Panc1 (cell line): ENCODE results near the gene CES4A. TPM values are rescaled to one million over a fixed set of nuclear protein-coding genes. Genes with fewer than 3 reads are reported as not detected.

Experiments used
- ATAC-seq: fragments of 200-7000 bp; cut with Tn5 transposase; 2 replicates; pipeline ENCODE4 v1.9.1; 2020; ENCODE audit warnings: mild to moderate bottlenecking, moderate library complexity
- BruUV-seq: library from RNA; stranded (reverse); fragments of 400-500 nt; replicated peaks from 2 replicates; lab custom pipeline; 2021; lab: Mats Ljungman, UMichigan
- CTCF ChIA-PET: fragments of 300-600 bp; sonication (Branson Sonifier 250); formaldehyde crosslinking; loops from one replicate; lab custom pipeline; 2022; ENCODE audit warnings: antibody characterized with exemption; lab: Charles Lee
- POLR2A ChIA-PET: fragments of 300-600 bp; sonication (Branson Sonifier 250); formaldehyde crosslinking; loops from one replicate; lab custom pipeline; 2022; ENCODE audit warnings: antibody characterized with exemption; lab: Charles Lee
- DNase-seq: peaks from one replicate; pipeline ENCODE4 v3.0.0-alpha.2; 2010; ENCODE audit warnings: low read depth, low spot score
- H3K27ac ChIP-seq: 2 replicates; pipeline ENCODE4 v1.5.1; 2011; ENCODE audit warnings: mild to moderate bottlenecking, low read length, inconsistent platforms
- H3K27me3 ChIP-seq: fragments of 200-500 bp; sonication (Bioruptor generic); 2 replicates; pipeline ENCODE4 v1.6.0; 2014; ENCODE audit warnings: low read length, inconsistent platforms; ENCODE audit not compliant: control insufficient read depth, insufficient read depth
- H3K36me3 ChIP-seq: fragments of 200-500 bp; sonication (Bioruptor generic); 2 replicates; pipeline ENCODE4 v1.5.1; 2014; ENCODE audit warnings: inconsistent platforms, mild to moderate bottlenecking, low read length, moderate library complexity; ENCODE audit not compliant: control insufficient read depth, insufficient read depth
- H3K4me1 ChIP-seq: 2 replicates; pipeline ENCODE4 v1.5.1; 2011; ENCODE audit warnings: inconsistent platforms, mild to moderate bottlenecking, low read length, moderate library complexity; ENCODE audit not compliant: control insufficient read depth, insufficient read depth
- H3K4me3 ChIP-seq, 2 experiments: 2 replicates each; pipeline ENCODE4 v1.5.1; 2011 to 2012; ENCODE audit warnings: low read depth in 2 of 2, low read length in 2 of 2, mild to moderate bottlenecking in 2 of 2, inconsistent platforms in 1 of 2, moderate library complexity in 1 of 2
- H3K9me3 ChIP-seq: fragments of 200-500 bp; sonication (Bioruptor generic); 2 replicates; pipeline ENCODE4 v1.5.1; 2014; ENCODE audit warnings: low read depth, mild to moderate bottlenecking, inconsistent platforms, low read length, moderate library complexity; ENCODE audit not compliant: control insufficient read depth, insufficient read depth
- POLR2AphosphoS5 ChIP-seq: IDR thresholded peaks from 2 replicates; pipeline ENCODE4 v1.6.1; 2012; ENCODE audit warnings: mild to moderate bottlenecking, low read depth, low read length, moderate library complexity
- REST ChIP-seq, 2 experiments: IDR thresholded peaks; 2 replicates each; pipeline ENCODE4 v1.6.1; 2011 to 2012; ENCODE audit warnings: low read depth in 2 of 2, control low read depth in 1 of 2, low read length in 1 of 2, mild to moderate bottlenecking in 1 of 2, moderate library complexity in 1 of 2; ENCODE audit not compliant: insufficient read depth in 1 of 2
- SIN3A ChIP-seq: IDR thresholded peaks from 2 replicates; pipeline ENCODE4 v1.6.1; 2012; ENCODE audit warnings: low read depth, mild to moderate bottlenecking, low read length, moderate library complexity, borderline replicate concordance; ENCODE audit not compliant: insufficient read depth
- TCF7L2 ChIP-seq: IDR thresholded peaks from 2 replicates; pipeline ENCODE4 v1.6.1; 2011; ENCODE audit warnings: mild to moderate bottlenecking, low read depth, low read length, inconsistent platforms
- in situ Hi-C: cut with HindIII; loops from 2 replicates; pipeline ENCODE4 v1.10.0; 2016; ENCODE audit warnings: low sequenced_read_pairs, low pct_unique_long_range_greater_than_20kb
- intact Hi-C: fragments of 100-400 bp; cut with micrococcal nuclease; formaldehyde crosslinking; loops from one replicate; pipeline ENCODE4 v1.10.0; 2022; ENCODE audit not compliant: unreplicated experiment
- total RNA-seq: library from RNA; stranded (reverse); gene quantifications from one replicate; pipeline ENCODE4 v1.2.1, GENCODE V29; 2021; ENCODE audit not compliant: unreplicated experiment
- TF ChIP-seq, protein P1 (sequence below): fragments of 450-650 bp; IDR thresholded peaks from 2 replicates; pipeline ENCODE4 v1.5.1; 2017; ENCODE audit warnings: mild to moderate bottlenecking

CES4A gene
- total RNA-seq, 1 experiment from 2014 or later, result 6.1 TPM

GRCh38 chr16:66960270-66960669 lies 28.1 kb upstream of the CES4A start:
- DNase-seq, result no peak
- CTCF ChIA-PET, result no interaction called here
- no TSS peak for BruUV-seq

GRCh38 chr16:66961065-66961744 lies 27.2 kb upstream of the CES4A start, which contains the start of gene CES3:
Gene CES3, plus strand, starts transcription at chr16:66961266. Its CDS starts 42 bp downstream, at chr16:66961308.
- TF ChIP-seq POLR2AphosphoS5 (no peak), TCF7L2 (no peak)
- TF ChIP-seq, protein P1, sequence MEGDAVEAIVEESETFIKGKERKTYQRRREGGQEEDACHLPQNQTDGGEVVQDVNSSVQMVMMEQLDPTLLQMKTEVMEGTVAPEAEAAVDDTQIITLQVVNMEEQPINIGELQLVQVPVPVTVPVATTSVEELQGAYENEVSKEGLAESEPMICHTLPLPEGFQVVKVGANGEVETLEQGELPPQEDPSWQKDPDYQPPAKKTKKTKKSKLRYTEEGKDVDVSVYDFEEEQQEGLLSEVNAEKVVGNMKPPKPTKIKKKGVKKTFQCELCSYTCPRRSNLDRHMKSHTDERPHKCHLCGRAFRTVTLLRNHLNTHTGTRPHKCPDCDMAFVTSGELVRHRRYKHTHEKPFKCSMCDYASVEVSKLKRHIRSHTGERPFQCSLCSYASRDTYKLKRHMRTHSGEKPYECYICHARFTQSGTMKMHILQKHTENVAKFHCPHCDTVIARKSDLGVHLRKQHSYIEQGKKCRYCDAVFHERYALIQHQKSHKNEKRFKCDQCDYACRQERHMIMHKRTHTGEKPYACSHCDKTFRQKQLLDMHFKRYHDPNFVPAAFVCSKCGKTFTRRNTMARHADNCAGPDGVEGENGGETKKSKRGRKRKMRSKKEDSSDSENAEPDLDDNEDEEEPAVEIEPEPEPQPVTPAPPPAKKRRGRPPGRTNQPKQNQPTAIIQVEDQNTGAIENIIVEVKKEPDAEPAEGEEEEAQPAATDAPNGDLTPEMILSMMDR, result peak; percentile 84
- ChIA-PET CTCF (interaction anchor here (0.6 kb wide), 1 partner anchor 58 kb away, joined by 3 read pairs; no protein-coding TSS in a partner anchor), POLR2A (no interaction called here)
- Histone ChIP-seq H3K36me3 (no peaks in the 10 kb centered on the region), H3K4me1 (no peaks in the 10 kb centered on the region), H3K27me3 (no peaks in the 10 kb centered on the region), H3K27ac (no peak within 1 kb of the TSS), H3K4me3 (no peak within 1 kb of the TSS), H3K9me3 (no peaks in the 10 kb centered on the region)
- peak; percentile 95 for ATAC-seq
- intact Hi-C loops (no loop called here), in situ Hi-C loops (no loop called here)
- DNase-seq, result peak; percentile 27
- no TSS peak for BruUV-seq

More at GRCh38 chr16:66960270-66960669, 28.1 kb upstream of the CES4A start:
- in situ Hi-C loops (no loop called here), intact Hi-C loops (no loop called here)
- H3K4me1 ChIP-seq, result no peaks in the 10 kb centered on the region
- H3K27ac ChIP-seq, result no peak overlapping the region
- TF ChIP-seq TCF7L2 (no peak), REST (IDR thresholded peaks at IDR 0.05; ENCODE audit: insufficient read depth in 1 of 2, low read depth in 2 of 2, low read length in 1 of 2) (no peak), SIN3A (no peak), POLR2AphosphoS5 (no peak)
- TF ChIP-seq, protein P1, result no peak
- no peaks in the 10 kb centered on the region for H3K9me3 ChIP-seq
- H3K4me3 ChIP-seq, result no peak overlapping the region
- ATAC-seq, result no peak
- POLR2A ChIA-PET, result no interaction called here
- H3K27me3 ChIP-seq, result no peaks in the 10 kb centered on the region
- no peaks in the 10 kb centered on the region for H3K36me3 ChIP-seq
